Kidney (tissue), 14 donors: Measurements from ENCODE around the gene ARNT2. TPM values are rescaled to one million over a fixed set of nuclear protein-coding genes. Genes with fewer than 3 reads are reported as not detected.

Source experiments
- DNase-seq, 5 donors: peaks; one replicate each; pipeline ENCODE4 v3.0.0-alpha.2; 2013 to 2020
- FAIRE-seq: peaks from 2 replicates; lab custom pipeline; 2012; peaks lifted over from hg19 to GRCh38; lab: Jason Lieb, UNC
- H3K27ac ChIP-seq, 2 donors: one replicate each; pipeline ENCODE4 v1.7.0; 2013; ENCODE audit warnings: low read depth in 2 of 2, low read length in 2 of 2, inconsistent platforms in 1 of 2
- H3K27me3 ChIP-seq: one replicate; pipeline ENCODE4 v1.7.1; 2013; ENCODE audit warnings: low read length, inconsistent platforms; ENCODE audit not compliant: control insufficient read depth, insufficient read depth
- H3K36me3 ChIP-seq, 3 donors: one replicate each; pipeline versions ENCODE4 v1.7.0 to v1.7.1; 2013; ENCODE audit warnings: low read length in 3 of 3, control low read depth in 1 of 3, inconsistent platforms in 1 of 3; ENCODE audit not compliant: insufficient read depth in 3 of 3, control insufficient read depth in 2 of 3
- H3K4me1 ChIP-seq, 3 donors: one replicate each; pipeline versions ENCODE4 v1.7.0 to v1.7.1; 2013; ENCODE audit warnings: low read length in 3 of 3, inconsistent platforms in 1 of 3, low read depth in 1 of 3; ENCODE audit not compliant: control insufficient read depth in 2 of 3, insufficient read depth in 2 of 3
- H3K4me3 ChIP-seq, 3 donors: one replicate each; pipeline versions ENCODE4 v1.7.0 to v1.8.1; 2013; ENCODE audit warnings: low read length in 3 of 3, control low read depth in 1 of 3, inconsistent platforms in 1 of 3
- H3K9ac ChIP-seq, 3 donors: one replicate each; pipeline versions ENCODE4 v1.7.0 to v1.7.1; 2013; ENCODE audit warnings: low read length in 3 of 3, control low read depth in 1 of 3, inconsistent platforms in 1 of 3
- H3K9me3 ChIP-seq, 3 donors: one replicate each; pipeline versions ENCODE4 v1.7.0 to v1.7.1; 2013; ENCODE audit warnings: low read length in 3 of 3, control low read depth in 1 of 3, inconsistent platforms in 1 of 3; ENCODE audit not compliant: control insufficient read depth in 2 of 3, insufficient read depth in 1 of 3
- intact Hi-C: fragments of 100-400 bp; cut with DNase I; formaldehyde crosslinking; loops from one replicate; pipeline ENCODE4 v1.11.1; 2022
- polyA plus RNA-seq: library from polyadenylated mRNA; stranded (reverse); fragments of 350-450 nt; fragmentation: Illumina TruSeq; extraction: RNeasy Lipid Tissue Mini Kit (QIAGEN cat#74804); gene quantifications from one replicate; pipeline ENCODE4 v1.2.3, GENCODE V29; 2014; ENCODE audit warnings: low read depth, low replicate concordance; ENCODE audit not compliant: insufficient read depth
- total RNA-seq: library from RNA; stranded (reverse); fragmentation: NEBNext Ultra II Directional; extraction: Animal tissue kit (Norgen Biotek cat#: 25700); gene quantifications from one replicate; pipeline ENCODE4 v1.2.1, GENCODE V29; 2021
- TF ChIP-seq, protein P1 (sequence below): IDR thresholded peaks from 3 replicates; pipeline ENCODE4 v1.5.1; 2012; ENCODE audit warnings: mild to moderate bottlenecking, moderate library complexity, borderline replicate concordance; ENCODE audit not compliant: insufficient read depth; ENCODE audit errors: extremely low read depth
- donor health status: control.
- donor health status: control.
- donor health status: control.
- donor health status: control.
- donor health status: control.
- donor health status: DM: yes; HTN: yes; CAD: no.
- donor health status: Normal renal cell carcinoma (clear cell type).

The ARNT2 gene
- total and polyA plus RNA-seq, 2 donors from 2014 or later = 12.2 to 38.2 TPM

DNA sequence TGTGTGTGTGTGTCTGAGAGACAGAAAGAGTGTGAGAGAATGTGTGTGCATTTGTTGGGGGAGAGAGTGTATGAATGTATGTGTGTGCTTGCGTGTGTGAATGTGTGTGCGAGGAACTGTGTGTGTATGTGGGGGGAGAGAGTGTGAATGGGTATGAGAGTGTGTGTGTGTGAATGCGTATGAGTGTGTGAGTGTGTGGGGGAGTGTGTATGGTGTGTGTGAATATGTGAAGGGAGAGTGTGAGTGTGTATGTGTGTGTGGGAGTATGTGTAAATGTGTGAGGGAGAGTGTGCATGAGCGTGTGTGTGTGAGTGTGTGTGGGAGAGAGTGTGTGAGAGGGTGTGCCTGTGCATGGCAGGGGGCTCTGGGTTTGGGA lies 211.2 kb downstream of the ARNT2 start:
- no peak overlapping the region for H3K27ac ChIP-seq

DNA sequence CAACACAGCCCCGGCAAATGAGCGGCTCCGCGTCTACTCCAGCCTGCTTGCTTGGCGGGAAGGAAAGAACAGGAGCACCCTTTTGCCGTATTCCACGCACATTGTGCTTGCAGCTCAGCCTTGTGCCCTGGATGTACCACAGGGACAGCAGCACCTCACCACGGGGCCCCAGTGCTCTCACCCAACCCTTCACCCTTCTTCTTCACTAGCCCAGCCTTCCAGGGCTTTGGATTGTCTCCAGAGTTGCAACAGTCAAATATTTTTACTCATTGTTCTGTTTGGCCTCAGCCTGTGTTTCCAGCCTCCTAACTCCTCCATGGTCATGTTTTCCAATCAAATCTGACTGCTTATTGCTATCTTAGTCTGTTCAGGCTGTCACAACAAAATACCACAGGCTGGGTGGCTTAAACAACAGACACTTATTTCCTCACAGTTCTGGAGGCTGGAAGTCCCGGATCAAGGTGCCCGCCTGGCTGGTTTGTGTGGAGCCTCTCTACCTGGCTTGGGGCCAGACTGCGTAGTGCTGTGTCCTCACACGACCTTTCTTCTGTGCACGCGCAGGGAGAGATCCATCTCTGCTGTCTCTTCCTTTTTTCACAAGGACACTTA lies 211.7 kb downstream of the ARNT2 start:
- H3K27ac ChIP-seq = peak overlapping the region in 1 of 2 donors; percentile 22
- H3K27me3 ChIP-seq = no peaks in the 10 kb centered on the region
- H3K9ac ChIP-seq = no peak overlapping the region
- no peak overlapping the region for H3K4me3 ChIP-seq
- H3K36me3 ChIP-seq = no peaks in the 10 kb centered on the region
- H3K9me3 ChIP-seq = no peaks in the 10 kb centered on the region
- FAIRE-seq = no peak
- DNase-seq = peak in 1 of 5 donors; percentile 81
- TF ChIP-seq, protein P1, sequence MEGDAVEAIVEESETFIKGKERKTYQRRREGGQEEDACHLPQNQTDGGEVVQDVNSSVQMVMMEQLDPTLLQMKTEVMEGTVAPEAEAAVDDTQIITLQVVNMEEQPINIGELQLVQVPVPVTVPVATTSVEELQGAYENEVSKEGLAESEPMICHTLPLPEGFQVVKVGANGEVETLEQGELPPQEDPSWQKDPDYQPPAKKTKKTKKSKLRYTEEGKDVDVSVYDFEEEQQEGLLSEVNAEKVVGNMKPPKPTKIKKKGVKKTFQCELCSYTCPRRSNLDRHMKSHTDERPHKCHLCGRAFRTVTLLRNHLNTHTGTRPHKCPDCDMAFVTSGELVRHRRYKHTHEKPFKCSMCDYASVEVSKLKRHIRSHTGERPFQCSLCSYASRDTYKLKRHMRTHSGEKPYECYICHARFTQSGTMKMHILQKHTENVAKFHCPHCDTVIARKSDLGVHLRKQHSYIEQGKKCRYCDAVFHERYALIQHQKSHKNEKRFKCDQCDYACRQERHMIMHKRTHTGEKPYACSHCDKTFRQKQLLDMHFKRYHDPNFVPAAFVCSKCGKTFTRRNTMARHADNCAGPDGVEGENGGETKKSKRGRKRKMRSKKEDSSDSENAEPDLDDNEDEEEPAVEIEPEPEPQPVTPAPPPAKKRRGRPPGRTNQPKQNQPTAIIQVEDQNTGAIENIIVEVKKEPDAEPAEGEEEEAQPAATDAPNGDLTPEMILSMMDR = no peak
- peaks cover 0 to 10% (median 5%) of the 10 kb centered on the region in 3 donors for H3K4me1 ChIP-seq
- intact Hi-C loops = no loop called here

More for the DNA sequence above, 211.2 kb downstream of the ARNT2 start:
- H3K36me3 ChIP-seq = no peaks in the 10 kb centered on the region
- H3K4me3 ChIP-seq = no peak overlapping the region
- no peaks in the 10 kb centered on the region for H3K27me3 ChIP-seq
- intact Hi-C loops = no loop called here
- DNase-seq (no peak), FAIRE-seq (no peak)
- peaks cover 0 to 10% (median 5%) of the 10 kb centered on the region in 3 donors for H3K4me1 ChIP-seq
- TF ChIP-seq, protein P1 = no peak
- no peak overlapping the region for H3K9ac ChIP-seq
- H3K9me3 ChIP-seq = no peaks in the 10 kb centered on the region

DNA sequence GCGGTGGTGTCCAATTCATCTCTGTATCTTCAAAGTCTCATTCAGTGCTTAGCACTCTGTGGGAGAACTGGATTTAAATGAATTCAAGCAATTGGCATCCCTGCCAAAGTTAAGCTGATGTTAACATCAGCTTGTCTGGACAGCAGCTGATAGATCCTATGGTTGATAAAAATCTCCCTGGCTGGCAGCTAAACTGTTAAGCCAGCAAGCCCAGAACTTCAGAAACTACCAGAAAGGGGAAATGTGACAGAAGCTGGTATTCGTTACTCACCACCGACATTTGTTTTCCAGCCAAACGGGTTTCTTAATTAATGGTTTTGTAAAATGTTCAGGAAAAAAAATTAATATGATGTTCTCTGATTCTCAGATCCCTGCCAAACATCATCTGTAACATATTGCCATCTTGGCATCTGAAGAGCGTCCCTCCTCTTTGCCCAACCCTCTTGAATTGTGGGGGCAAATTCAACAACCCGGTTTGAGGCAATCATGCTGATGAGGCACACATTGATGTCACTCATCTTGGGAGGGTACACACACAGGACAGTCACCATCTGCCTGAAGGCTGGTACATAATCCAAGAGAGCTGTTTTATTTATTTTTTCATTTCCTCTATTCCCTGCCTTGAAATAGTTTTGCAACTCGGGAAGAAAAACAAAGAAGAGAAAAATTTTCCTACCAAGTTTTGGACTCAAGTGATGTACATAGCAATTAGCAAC lies 214.7 kb downstream of the ARNT2 start:
- intact Hi-C loops = no loop called here
- no peak for DNase-seq
- H3K4me1 ChIP-seq = peaks cover 0 to 10% (median 5%) of the 10 kb centered on the region in 3 donors
- FAIRE-seq = no peak
- H3K27ac ChIP-seq = no peak overlapping the region
- H3K36me3 ChIP-seq = no peaks in the 10 kb centered on the region
- no peak overlapping the region for H3K4me3 ChIP-seq
- peaks cover 0 to 3% (median 0%) of the 10 kb centered on the region in 3 donors for H3K9me3 ChIP-seq
- TF ChIP-seq, protein P1 = no peak
- no peak overlapping the region for H3K9ac ChIP-seq
- H3K27me3 ChIP-seq = no peaks in the 10 kb centered on the region
